HG03558 (cell line): Measurements from ENCODE around the gene PRDM16.

Experiments
- ATAC-seq: cut with Tn5 transposase; IDR thresholded peaks from one replicate; pipeline ENCODE4 v1.9.1; 2021; ENCODE audit warnings: moderate number of reproducible peaks; ENCODE audit not compliant: unreplicated experiment; ENCODE audit errors: extremely low read depth

Gene PRDM16

DNA sequence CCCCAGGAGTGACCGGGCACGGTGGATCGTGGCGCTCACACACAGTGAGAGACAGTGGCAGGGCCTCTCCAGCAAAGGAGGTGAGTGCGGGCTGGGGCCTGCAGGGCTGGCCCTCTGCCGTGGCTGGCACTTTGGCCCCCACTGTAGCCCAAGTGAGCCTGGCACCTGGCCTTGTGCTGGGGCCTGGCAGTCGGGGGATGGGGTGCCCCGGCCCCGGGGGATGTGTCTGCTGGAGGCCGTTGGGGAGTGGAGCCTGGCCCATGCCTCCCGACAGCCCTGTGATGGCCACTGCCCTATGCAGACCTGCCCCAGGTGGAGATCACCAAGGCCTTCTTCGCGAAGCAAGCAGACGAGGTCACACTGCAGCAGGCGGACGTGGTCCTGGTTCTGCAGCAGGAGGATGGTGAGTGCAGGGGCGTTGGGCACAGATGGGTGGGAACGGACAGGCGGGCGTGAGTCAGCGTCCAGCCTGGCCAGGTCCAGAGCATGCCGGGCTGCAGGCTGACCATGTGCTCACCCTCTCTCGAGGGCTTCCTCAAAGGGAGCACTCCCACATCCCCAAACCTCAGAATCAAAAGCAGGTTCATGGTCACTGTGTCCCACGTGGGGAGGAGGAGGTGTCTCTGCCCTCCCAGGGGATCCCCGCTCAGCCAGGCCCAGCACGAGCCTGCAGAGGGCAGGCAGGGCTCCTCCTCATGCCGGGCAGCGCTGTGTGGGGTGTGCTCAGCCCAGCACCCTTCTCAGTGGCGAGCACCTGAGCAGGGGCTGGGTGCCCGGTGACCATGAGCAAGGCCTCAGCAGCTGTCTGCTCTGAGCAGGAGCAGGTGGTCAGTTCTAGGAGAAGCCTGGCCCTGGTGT is 410.7 kb downstream of the PRDM16 start:
- ATAC-seq: no peak

DNA sequence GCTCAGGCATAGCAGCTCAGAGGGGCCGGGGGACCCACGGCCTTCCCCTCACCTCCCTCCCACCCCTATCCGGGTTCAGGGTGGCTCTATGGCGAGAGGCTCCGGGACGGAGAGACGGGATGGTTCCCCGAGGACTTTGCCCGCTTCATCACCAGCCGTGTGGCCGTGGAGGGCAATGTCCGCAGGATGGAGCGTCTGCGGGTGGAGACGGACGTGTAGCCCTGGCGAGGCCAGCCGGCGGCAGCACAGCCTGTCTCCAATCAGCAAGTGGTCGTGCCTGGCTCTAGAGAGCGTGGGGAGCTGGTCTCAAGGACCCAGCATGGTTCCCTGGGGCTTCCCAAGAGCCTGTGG is 411.3 kb downstream of the PRDM16 start:
- ATAC-seq: no peak

DNA sequence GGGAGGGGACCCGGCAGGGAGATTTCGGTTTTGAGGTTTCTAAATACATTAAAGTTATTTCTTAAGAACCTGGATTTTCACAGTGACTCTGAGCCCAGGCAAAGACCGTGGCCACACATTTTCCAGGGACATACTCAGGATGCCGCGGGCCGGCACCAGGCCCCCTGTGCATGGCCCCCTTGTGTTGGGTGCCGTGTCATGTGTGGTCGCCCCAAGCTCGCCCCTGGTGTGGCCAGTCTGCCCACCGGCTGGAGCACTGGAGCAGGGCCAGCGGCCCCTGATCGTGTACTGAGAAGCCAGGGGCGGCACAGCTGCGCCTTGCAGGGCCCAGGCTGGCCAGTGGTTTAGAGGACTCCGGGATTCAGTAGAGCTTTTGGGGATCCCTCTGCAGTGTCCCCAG is 412.0 kb downstream of the PRDM16 start:
- no peak for ATAC-seq

DNA sequence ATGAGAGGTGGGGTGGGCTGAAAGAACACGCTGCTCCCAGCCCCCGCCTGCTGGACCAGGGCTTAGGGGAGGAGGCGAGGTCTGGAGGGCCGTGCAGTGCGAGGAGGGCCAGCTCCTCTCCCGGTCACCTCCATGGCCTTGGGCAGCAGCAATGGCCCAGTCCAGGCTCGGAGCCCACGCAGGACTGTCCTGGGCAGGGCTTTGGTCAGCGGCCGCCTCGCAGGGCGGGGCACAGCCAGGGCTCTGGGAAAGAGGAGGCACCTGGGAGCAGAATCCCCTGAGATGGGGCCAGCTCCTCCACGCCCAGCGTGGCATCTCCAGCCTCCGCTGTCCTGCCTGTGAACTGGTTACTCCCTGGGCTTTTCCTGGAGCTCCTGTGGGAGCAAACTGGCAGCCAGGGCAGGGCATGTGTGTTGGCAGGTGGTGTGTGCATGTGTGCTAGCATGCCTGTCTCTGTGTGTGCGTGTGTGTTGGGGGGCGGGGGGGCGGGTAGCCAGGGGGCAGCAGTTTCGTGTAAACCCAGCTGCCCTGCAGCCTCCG is 412.9 kb downstream of the PRDM16 start:
- ATAC-seq: no peak

DNA sequence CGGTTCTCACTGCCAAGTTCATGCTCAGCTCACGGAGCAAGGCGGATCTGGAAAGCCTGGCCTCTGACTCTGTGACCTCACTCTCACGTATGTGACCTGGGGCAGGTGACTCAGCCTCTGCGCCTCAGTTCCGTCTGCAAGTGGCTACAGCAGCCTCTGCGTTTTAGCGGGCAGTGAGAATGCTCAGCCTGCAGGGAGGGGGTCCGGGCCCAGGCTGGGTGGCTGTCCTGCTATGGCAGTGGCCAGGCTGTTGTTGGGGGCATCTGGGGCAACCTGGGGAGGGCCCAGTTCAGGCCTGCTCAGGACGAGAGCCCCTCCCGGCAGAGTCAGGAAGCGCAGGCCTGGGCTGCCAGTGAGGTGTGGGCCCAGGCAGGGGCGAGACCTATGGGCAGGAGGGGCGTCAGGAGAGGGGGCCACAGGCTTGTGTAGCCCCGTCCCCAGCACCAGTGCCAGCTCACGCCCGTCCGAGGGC is 413.4 kb downstream of the PRDM16 start:
- no peak for ATAC-seq

DNA sequence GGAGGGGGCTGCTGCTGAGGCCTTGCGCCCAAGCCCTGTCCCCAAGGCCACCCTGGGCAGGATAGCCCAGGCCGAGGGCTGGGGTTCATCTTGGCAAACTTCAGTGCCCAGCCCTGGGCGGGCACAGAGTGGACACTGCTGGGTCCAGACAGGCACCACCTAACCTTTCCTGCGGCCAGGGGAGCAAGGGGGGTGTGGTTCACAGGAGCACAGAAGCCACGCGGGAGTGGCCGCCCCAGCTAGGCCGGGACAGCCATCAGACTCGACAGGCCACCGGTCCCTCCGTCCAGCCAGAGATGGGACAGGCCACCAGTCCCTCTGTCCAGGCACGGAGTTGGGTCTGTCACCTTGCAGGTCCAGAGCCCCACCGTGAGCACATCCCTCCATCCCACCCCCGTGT is 414.4 kb downstream of the PRDM16 start:
- no peak for ATAC-seq

DNA sequence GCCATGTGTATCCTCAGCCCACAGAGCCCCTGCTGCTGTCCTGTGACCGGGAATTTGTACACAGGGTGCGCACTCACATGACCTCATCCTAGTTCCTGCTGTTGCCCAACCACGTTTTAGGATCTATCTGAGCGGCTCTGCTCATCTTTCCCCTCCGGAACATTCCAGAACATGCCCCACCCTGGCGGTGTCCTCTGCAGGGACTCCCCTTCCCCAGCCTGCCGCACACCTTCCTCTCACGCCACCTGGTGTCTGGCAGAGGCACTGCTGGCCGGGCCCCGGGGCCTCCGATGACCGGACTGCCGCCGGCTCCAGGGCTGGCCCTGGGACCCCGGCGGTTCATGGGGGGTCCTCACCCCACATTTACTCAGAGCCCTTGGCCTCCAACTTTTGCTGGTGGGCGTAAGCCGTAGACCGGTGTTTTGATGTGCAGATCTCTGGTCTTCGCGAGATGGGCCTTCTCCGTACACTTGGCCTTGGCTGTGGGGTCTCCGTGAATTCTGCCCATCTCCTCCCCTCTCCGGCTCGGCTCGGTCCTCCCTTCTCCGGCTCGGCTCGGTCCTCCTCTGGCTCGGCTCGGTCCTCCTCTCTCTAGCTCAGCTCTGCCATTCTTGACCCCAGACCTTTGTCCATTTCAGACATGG is 414.9 kb downstream of the PRDM16 start:
- ATAC-seq: no peak

DNA sequence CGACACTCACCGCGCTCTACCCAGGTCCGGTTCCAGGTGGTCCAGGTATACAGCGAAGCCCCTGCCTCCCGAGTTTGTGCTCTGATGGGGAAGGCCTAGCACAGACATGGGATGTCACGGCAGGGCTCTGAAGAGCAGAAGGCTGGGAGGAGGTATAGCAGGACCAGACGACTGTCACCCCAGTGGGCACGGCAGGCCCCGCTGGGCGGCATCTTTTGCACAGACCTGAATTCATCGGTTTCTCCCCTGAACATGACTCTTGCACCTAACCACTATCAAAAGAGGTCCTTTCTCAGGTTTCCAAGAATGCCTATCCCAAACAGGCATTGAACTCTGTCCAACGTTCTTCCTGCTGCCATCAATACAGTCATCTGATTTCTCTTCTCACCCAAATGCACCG is 416.0 kb downstream of the PRDM16 start:
- ATAC-seq: no peak
